Panc1 (cell line): Measurements from ENCODE around the gene ADCY2.

Experiments
- POLR2AphosphoS5 ChIP-seq: IDR thresholded peaks from 2 replicates; pipeline ENCODE4 v1.6.1; 2012; ENCODE audit warnings: mild to moderate bottlenecking, low read depth, low read length, moderate library complexity
- TF ChIP-seq, protein P1 (sequence below): fragments of 450-650 bp; IDR thresholded peaks from 2 replicates; pipeline ENCODE4 v1.5.1; 2017; ENCODE audit warnings: mild to moderate bottlenecking
- TF ChIP-seq, protein P2 (sequence below), 2 experiments: IDR thresholded peaks; 2 replicates each; pipeline ENCODE4 v1.6.1; 2011 to 2012; ENCODE audit warnings: low read depth in 2 of 2, control low read depth in 1 of 2, low read length in 1 of 2, mild to moderate bottlenecking in 1 of 2, moderate library complexity in 1 of 2; ENCODE audit not compliant: insufficient read depth in 1 of 2

DNA sequence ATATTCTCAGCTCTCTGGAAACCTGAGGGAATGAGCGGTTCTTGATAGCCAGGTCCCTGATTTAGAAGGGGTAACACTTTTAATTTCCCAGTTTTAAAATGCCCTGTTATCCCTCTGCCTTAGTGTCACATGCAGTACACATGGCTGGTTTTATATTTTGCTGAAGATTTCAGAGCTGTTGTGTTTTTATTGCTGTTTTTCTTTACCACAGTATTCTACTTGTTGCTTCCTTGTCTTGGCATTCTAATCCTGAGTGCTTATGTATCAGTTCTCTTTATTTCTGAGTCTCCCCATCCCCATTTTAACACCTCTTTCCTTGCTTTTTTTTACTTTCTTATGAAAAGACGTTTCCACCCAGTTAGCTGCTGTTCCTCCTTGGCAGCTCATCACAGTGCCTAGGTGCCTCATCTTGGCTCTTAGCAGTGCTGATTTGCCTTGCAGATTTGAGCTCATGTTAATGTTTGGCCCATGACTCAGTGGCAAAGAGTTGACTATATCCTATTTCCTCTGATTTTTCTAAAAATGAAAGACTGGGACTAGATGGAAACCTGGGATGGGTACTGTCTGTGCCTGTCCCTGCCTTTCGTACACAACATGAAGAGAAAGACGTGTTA is 476.7 kb downstream of the ADCY2 start:
- TF ChIP-seq, protein P1, sequence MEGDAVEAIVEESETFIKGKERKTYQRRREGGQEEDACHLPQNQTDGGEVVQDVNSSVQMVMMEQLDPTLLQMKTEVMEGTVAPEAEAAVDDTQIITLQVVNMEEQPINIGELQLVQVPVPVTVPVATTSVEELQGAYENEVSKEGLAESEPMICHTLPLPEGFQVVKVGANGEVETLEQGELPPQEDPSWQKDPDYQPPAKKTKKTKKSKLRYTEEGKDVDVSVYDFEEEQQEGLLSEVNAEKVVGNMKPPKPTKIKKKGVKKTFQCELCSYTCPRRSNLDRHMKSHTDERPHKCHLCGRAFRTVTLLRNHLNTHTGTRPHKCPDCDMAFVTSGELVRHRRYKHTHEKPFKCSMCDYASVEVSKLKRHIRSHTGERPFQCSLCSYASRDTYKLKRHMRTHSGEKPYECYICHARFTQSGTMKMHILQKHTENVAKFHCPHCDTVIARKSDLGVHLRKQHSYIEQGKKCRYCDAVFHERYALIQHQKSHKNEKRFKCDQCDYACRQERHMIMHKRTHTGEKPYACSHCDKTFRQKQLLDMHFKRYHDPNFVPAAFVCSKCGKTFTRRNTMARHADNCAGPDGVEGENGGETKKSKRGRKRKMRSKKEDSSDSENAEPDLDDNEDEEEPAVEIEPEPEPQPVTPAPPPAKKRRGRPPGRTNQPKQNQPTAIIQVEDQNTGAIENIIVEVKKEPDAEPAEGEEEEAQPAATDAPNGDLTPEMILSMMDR: no peak
- TF ChIP-seq POLR2AphosphoS5: no peak
- TF ChIP-seq, protein P2, sequence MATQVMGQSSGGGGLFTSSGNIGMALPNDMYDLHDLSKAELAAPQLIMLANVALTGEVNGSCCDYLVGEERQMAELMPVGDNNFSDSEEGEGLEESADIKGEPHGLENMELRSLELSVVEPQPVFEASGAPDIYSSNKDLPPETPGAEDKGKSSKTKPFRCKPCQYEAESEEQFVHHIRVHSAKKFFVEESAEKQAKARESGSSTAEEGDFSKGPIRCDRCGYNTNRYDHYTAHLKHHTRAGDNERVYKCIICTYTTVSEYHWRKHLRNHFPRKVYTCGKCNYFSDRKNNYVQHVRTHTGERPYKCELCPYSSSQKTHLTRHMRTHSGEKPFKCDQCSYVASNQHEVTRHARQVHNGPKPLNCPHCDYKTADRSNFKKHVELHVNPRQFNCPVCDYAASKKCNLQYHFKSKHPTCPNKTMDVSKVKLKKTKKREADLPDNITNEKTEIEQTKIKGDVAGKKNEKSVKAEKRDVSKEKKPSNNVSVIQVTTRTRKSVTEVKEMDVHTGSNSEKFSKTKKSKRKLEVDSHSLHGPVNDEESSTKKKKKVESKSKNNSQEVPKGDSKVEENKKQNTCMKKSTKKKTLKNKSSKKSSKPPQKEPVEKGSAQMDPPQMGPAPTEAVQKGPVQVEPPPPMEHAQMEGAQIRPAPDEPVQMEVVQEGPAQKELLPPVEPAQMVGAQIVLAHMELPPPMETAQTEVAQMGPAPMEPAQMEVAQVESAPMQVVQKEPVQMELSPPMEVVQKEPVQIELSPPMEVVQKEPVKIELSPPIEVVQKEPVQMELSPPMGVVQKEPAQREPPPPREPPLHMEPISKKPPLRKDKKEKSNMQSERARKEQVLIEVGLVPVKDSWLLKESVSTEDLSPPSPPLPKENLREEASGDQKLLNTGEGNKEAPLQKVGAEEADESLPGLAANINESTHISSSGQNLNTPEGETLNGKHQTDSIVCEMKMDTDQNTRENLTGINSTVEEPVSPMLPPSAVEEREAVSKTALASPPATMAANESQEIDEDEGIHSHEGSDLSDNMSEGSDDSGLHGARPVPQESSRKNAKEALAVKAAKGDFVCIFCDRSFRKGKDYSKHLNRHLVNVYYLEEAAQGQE (IDR thresholded peaks at IDR 0.05; ENCODE audit: insufficient read depth in 1 of 2, low read depth in 2 of 2, low read length in 1 of 2): no peak
